Caco-2 (cell line): ENCODE measurements around the gene TBCE. TPM values are rescaled to one million over a fixed set of nuclear protein-coding genes. Genes with fewer than 3 reads are reported as not detected.

ENCODE experiments used
- BruUV-seq: library from RNA; stranded (reverse); fragments of 400-500 nt; replicated peaks from 2 replicates; lab custom pipeline; 2021; lab: Mats Ljungman, UMichigan
- CTCF ChIA-PET: fragments of 300-600 bp; sonication (Branson Sonifier 250); formaldehyde crosslinking; loops from one replicate; lab custom pipeline; 2022; ENCODE audit warnings: antibody characterized with exemption; lab: Charles Lee
- POLR2A ChIA-PET: fragments of 300-600 bp; sonication (Branson Sonifier 250); formaldehyde crosslinking; loops from one replicate; lab custom pipeline; 2022; ENCODE audit warnings: antibody characterized with exemption; lab: Charles Lee
- DNase-seq, 2 experiments: peaks; one replicate each; pipeline versions ENCODE4 v3.0.0 to v3.0.0-alpha.2; 2020 to 2022
- H3K27me3 ChIP-seq: replicated peaks from 2 replicates; pipeline ENCODE4 v1.6.0; 2011; ENCODE audit warnings: low read length; ENCODE audit not compliant: control insufficient read depth, insufficient read depth
- H3K36me3 ChIP-seq: 2 replicates; pipeline ENCODE4 v1.5.1; 2011; ENCODE audit warnings: low read length; ENCODE audit not compliant: control insufficient read depth, insufficient read depth
- H3K4me1 ChIP-seq: fragments of 250-450 bp; sonication (Bioruptor Pico); 2 replicates; pipeline ENCODE4 v1.5.1; 2020; ENCODE audit warnings: mild to moderate bottlenecking
- H3K4me3 ChIP-seq: 2 replicates; pipeline ENCODE4 v1.5.1; 2011; ENCODE audit warnings: low read depth, mild to moderate bottlenecking, control low read depth, low read length
- H3K9me3 ChIP-seq: fragments of 250-450 bp; sonication (Bioruptor Pico); 2 replicates; pipeline ENCODE4 v1.5.1; 2020; ENCODE audit warnings: mild to moderate bottlenecking, moderate library complexity
- H3K27ac Mint-ChIP-seq: one replicate; pipeline ENCODE4 v1.8.0; 2022; ENCODE audit warnings: mixed read lengths; ENCODE audit not compliant: unreplicated experiment
- H3K27me3 Mint-ChIP-seq: one replicate; pipeline ENCODE4 v1.8.0; 2022; ENCODE audit warnings: mixed read lengths; ENCODE audit not compliant: insufficient read depth, unreplicated experiment
- H3K36me3 Mint-ChIP-seq: one replicate; pipeline ENCODE4 v1.8.0; 2022; ENCODE audit warnings: mild to moderate bottlenecking, mixed read lengths; ENCODE audit not compliant: insufficient read depth, unreplicated experiment
- H3K4me1 Mint-ChIP-seq: one replicate; pipeline ENCODE4 v1.8.0; 2022; ENCODE audit warnings: low read depth, mixed read lengths; ENCODE audit not compliant: unreplicated experiment
- H3K4me3 Mint-ChIP-seq: one replicate; pipeline ENCODE4 v1.8.0; 2022; ENCODE audit warnings: mild to moderate bottlenecking, moderate library complexity, mixed read lengths; ENCODE audit not compliant: unreplicated experiment
- H3K9me3 Mint-ChIP-seq: one replicate; pipeline ENCODE4 v1.8.0; 2022; ENCODE audit warnings: mixed read lengths; ENCODE audit not compliant: unreplicated experiment
- CTCF ChIP-seq, 2 experiments: fragments of 200-600 bp in 1 of 2; IDR thresholded peaks; 1 replicate in 1 of 2; 2 replicates in 1 of 2; pipeline versions ENCODE4 v1.5.1 to v1.8.0; 2011 to 2022; ENCODE audit warnings: antibody characterized with exemption in 1 of 2, control low read depth in 1 of 2, inconsistent platforms in 1 of 2, low read depth in 1 of 2, low read length in 1 of 2, mild to moderate bottlenecking in 1 of 2, moderate library complexity in 1 of 2; ENCODE audit not compliant: insufficient read depth in 1 of 2, severe bottlenecking in 1 of 2, unreplicated experiment in 1 of 2
- intact Hi-C: fragments of 100-400 bp; cut with micrococcal nuclease; formaldehyde crosslinking; loops from one replicate; pipeline ENCODE4 v1.10.0; 2022; ENCODE audit not compliant: unreplicated experiment
- total RNA-seq: library from RNA; stranded (reverse); gene quantifications from 2 replicates; pipeline ENCODE4 v1.2.3, GENCODE V29; 2022

The TBCE gene
- total RNA-seq, 1 experiment from 2014 or later = 40.0 TPM

- H3K36me3 Mint-ChIP-seq = peaks cover 17% of the 10 kb centered on the region
- Histone ChIP-seq H3K27me3 (no peaks in the 10 kb centered on the region), H3K4me3 (no peak overlapping the region), H3K36me3 (no peaks in the 10 kb centered on the region), H3K4me1 (peaks cover 17% of the 10 kb centered on the region), H3K9me3 (no peaks in the 10 kb centered on the region)
- H3K27me3 Mint-ChIP-seq = no peaks in the 10 kb centered on the region
- CTCF ChIA-PET = no interaction called here
- TF ChIP-seq CTCF (IDR thresholded peaks at IDR 0.05; ENCODE audit: insufficient read depth in 1 of 2, low read depth in 1 of 2, low read length in 1 of 2, severe bottlenecking in 1 of 2, unreplicated experiment in 1 of 2) = no peak
- H3K4me3 Mint-ChIP-seq = no peak overlapping the region
- peaks cover 9% of the 10 kb centered on the region for H3K4me1 Mint-ChIP-seq
- H3K27ac Mint-ChIP-seq = no peak overlapping the region
- POLR2A ChIA-PET = no interaction called here
- DNase-seq = no peak
- no TSS peak for BruUV-seq
- no peaks in the 10 kb centered on the region for H3K9me3 Mint-ChIP-seq
- intact Hi-C loops = loop anchor here (10.0 kb wide), 3 partner anchors 364 to 886 kb away; partner anchors contain the start of genes IRF2BP2, LYST and TOMM20
Measured at GRCh38 chr1:235500971-235501540, 133.8 kb downstream of the TBCE start.

Other genes with a start within 250 kb of the TBCE start
- gene TOMM20, start 238.6 kb upstream of the TBCE start, total RNA-seq = 131 and 137 TPM in 2 replicates
- 96.5 and 103 TPM in 2 replicates for gene RBM34, start 206.2 kb upstream of the TBCE start, total RNA-seq
- 34.2 and 35.9 TPM in 2 replicates for gene ARID4B, start 39.2 kb upstream of the TBCE start, total RNA-seq
- 40.4 and 45.3 TPM in 2 replicates for gene GGPS1, start 38.9 kb upstream of the TBCE start, total RNA-seq
- gene B3GALNT2, start 137.0 kb downstream of the TBCE start, total RNA-seq = 35.5 and 35.9 TPM in 2 replicates